Nephron (organoid): ENCODE results near the gene KCNN1.
"Not testable (repeated sequence)": the region's sequence is repeated elsewhere in the genome, so short reads cannot be mapped to it uniquely, and the experiment has no call there.

Experiments
- H3K27ac Mint-ChIP-seq, 3 experiments: 2 replicates each; pipeline ENCODE4 v1.8.0; 2020; ENCODE audit warnings: mixed read lengths in 3 of 3, mild to moderate bottlenecking in 2 of 3, moderate library complexity in 1 of 3
- H3K27me3 Mint-ChIP-seq: 2 replicates; pipeline ENCODE4 v1.8.0; 2021; ENCODE audit warnings: low read depth, mild to moderate bottlenecking, moderate library complexity, mixed read lengths
- H3K36me3 Mint-ChIP-seq: 2 replicates; pipeline ENCODE4 v1.8.0; 2020; ENCODE audit warnings: low read depth, mixed read lengths
- H3K4me1 Mint-ChIP-seq: 2 replicates; pipeline ENCODE4 v1.8.0; 2020; ENCODE audit warnings: mixed read lengths
- H3K4me3 Mint-ChIP-seq, 3 experiments: 2 replicates each; pipeline ENCODE4 v1.8.0; 2020; ENCODE audit warnings: mild to moderate bottlenecking in 3 of 3, mixed read lengths in 3 of 3, moderate library complexity in 2 of 3
- H3K9me3 Mint-ChIP-seq: 2 replicates; pipeline ENCODE4 v1.8.0; 2020; ENCODE audit warnings: mixed read lengths
- TF ChIP-seq, protein P1 (sequence below), 3 experiments: fragments of 200-600 bp; sonication (generic); IDR thresholded peaks; one replicate each; pipeline ENCODE4 v1.5.0; 2021; ENCODE audit warnings: antibody characterized with exemption in 3 of 3; ENCODE audit not compliant: unreplicated experiment in 3 of 3

KCNN1 gene

DNA sequence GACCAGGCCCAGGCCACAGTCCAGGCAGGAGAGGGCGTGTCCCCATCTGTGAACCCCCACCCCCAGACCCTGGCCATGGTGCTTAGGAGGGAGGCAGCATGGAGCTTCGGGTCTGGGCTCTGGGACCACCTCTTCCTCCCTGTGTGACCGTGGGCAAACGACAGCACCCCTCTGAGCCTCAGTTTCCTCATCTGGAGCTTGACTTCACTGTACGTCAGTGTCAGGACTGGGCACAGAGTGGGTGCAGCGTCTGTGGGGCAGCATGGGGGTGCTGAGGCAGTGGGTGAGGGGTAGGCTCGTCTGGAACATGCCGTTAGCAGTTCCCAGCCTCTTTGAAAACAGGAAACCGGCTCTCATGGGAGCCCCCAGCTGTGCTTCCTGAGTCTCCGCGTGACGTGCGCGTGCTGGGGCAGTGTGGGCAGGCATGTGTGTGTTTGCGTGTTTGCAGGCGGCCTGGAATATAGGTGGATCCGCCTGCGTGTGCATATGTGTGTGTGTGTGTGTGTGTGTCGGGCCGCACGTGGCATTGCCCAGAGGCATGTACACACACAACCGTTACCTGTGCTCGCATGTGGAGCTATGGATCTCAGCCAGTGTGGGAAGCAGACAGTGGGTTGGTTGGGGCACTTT lies 56.8 kb downstream of the KCNN1 start:
- TF ChIP-seq, protein P1, sequence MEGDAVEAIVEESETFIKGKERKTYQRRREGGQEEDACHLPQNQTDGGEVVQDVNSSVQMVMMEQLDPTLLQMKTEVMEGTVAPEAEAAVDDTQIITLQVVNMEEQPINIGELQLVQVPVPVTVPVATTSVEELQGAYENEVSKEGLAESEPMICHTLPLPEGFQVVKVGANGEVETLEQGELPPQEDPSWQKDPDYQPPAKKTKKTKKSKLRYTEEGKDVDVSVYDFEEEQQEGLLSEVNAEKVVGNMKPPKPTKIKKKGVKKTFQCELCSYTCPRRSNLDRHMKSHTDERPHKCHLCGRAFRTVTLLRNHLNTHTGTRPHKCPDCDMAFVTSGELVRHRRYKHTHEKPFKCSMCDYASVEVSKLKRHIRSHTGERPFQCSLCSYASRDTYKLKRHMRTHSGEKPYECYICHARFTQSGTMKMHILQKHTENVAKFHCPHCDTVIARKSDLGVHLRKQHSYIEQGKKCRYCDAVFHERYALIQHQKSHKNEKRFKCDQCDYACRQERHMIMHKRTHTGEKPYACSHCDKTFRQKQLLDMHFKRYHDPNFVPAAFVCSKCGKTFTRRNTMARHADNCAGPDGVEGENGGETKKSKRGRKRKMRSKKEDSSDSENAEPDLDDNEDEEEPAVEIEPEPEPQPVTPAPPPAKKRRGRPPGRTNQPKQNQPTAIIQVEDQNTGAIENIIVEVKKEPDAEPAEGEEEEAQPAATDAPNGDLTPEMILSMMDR (IDR thresholded peaks at IDR 0.05; ENCODE audit: unreplicated experiment in 3 of 3), result no peak
- no peak overlapping the region for H3K27ac Mint-ChIP-seq
- peaks cover 6% of the 10 kb centered on the region for H3K4me1 Mint-ChIP-seq
- no peaks in the 10 kb centered on the region for H3K9me3 Mint-ChIP-seq
- no peak overlapping the region for H3K4me3 Mint-ChIP-seq
- H3K36me3 Mint-ChIP-seq, result no peaks in the 10 kb centered on the region
- peaks cover 14% of the 10 kb centered on the region for H3K27me3 Mint-ChIP-seq

DNA sequence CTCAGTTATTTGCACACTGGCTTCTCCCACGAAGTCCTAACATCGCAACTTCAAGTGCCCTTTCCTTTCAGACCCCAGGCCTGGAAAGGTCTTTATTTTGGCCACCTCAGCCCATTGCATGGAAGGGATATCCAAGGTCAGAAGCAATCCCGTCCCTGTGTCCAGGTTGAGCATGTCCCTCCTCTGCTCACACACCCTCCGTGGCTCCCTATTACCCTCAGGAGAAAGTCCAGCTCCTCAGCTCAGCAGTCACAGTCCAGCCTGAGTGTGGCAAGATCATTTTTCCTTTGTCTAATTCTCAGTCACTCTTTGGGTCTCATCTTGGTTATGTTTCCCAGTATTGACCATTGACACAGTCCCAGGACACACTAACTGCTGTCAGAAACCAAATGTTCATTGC lies 60.2 kb downstream of the KCNN1 start:
- H3K9me3 Mint-ChIP-seq, result no peaks in the 10 kb centered on the region
- H3K4me1 Mint-ChIP-seq, result peaks cover 4% of the 10 kb centered on the region
- no peaks in the 10 kb centered on the region for H3K36me3 Mint-ChIP-seq
- H3K27ac Mint-ChIP-seq, result no peak overlapping the region
- TF ChIP-seq, protein P1 (IDR thresholded peaks at IDR 0.05; ENCODE audit: unreplicated experiment in 3 of 3), result no peak
- peaks cover 15% of the 10 kb centered on the region for H3K27me3 Mint-ChIP-seq
- H3K4me3 Mint-ChIP-seq, result no peak overlapping the region

DNA sequence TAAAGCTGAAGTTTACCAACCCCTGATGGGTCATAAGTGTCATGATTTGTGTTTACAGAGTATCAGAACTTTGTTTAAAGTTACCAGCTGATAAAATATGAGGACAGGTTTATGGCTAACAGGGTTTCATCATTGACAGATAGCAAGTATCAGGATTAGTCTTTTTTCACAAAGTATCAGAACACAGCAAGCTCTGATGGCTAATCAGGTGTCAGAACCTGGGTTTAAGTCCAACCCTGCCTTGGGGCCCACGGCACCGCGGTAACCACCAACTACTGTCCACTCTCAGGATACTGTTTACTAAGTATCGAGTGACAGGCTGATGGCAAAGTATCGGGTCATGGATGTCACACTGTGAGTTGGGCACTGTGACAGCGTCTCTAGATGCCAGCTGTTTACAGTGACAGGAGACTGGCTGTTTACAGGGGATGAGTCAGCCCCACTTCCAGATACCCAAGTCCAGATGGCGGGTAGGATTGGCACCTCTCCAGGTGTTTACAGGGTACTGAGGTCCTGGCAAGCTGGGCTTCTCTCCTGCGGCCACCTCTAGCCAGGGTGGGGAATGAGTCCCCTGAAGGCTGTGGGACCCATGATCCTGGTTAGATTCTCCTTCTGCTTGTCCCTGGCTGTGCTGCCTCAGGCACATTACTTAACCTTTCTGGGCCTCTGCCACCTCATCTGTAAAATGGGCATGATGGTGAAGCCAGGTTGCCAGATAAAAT lies 62.9 kb downstream of the KCNN1 start:
- Mint-ChIP-seq H3K27me3 (peaks cover 17% of the 10 kb centered on the region), H3K36me3 (no peaks in the 10 kb centered on the region), H3K27ac (no peak overlapping the region), H3K9me3 (no peaks in the 10 kb centered on the region), H3K4me1 (no peaks in the 10 kb centered on the region), H3K4me3 (no peak overlapping the region)
- TF ChIP-seq, protein P1 (IDR thresholded peaks at IDR 0.05; ENCODE audit: unreplicated experiment in 3 of 3), result no peak

DNA sequence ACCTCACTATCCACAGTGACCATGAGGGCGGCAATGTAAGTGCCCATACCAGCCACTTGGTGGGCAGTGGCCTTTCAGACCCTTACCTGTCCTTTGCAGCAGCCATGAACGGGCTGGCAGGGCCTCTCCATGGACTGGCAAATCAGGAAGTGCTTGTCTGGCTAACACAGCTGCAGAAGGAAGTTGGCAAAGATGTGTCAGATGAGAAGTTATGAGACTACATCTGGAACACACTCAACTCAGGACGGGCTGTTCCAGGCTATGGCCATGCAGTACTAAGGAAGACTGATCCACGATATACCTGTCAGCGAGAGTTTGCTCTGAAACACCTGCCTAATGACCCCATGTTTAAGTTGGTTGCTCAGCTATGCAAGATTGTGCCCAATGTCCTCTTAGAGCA lies 64.5 kb downstream of the KCNN1 start:
- not testable (repeated sequence) for H3K4me1 Mint-ChIP-seq, H3K27ac Mint-ChIP-seq, H3K9me3 Mint-ChIP-seq, H3K36me3 Mint-ChIP-seq, H3K4me3 Mint-ChIP-seq
- H3K27me3 Mint-ChIP-seq, result peaks cover 17% of the 10 kb centered on the region

DNA sequence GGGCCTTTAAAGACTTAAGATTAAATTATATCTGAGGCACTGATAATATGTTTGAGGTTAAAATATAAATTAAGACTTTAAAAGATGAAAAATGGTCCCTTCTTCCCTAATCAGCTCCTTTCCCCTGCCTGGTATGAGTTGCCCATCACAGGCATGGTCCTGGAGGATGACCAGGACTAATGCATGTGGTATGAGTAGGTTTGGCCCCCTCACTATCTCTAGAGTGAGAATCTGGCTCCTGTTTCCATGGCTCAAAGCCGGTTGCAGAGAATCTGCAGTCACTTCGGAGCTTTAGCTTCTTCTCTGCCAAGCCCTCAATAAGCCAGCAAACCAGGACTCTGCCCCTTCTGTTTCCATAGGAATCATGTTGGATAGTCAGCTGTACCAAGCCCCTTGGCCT lies 65.2 kb downstream of the KCNN1 start:
- H3K4me3 Mint-ChIP-seq, H3K36me3 Mint-ChIP-seq: not testable (repeated sequence)

DNA sequence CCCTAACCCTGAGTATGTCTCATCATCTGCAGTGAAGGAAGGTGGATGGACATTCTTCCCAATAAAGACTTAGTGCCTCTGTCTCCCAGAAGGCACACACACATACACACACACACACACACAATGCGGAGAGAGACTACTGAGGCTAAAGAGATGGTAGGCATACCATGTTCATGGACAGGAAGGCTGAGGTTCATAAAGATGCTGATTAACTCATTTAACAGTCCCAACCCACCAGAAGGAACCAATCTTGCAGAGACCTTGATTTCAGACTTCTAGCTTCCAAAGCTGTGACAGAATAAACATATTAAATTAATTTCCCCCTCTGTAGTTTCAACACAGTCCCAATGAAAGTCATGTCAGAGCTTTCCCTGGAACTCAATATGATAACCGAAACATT lies 74.1 kb downstream of the KCNN1 start:
- Mint-ChIP-seq H3K4me3 (no peak overlapping the region), H3K27ac (no peak overlapping the region), H3K36me3 (no peaks in the 10 kb centered on the region), H3K4me1 (peaks cover 4% of the 10 kb centered on the region), H3K9me3 (peaks cover 3% of the 10 kb centered on the region), H3K27me3 (peaks cover 5% of the 10 kb centered on the region)
- TF ChIP-seq, protein P1 (IDR thresholded peaks at IDR 0.05; ENCODE audit: unreplicated experiment in 3 of 3), result no peak

More for the DNA sequence above, 65.2 kb downstream of the KCNN1 start:
- not testable (repeated sequence) for H3K27ac Mint-ChIP-seq, H3K9me3 Mint-ChIP-seq, H3K4me1 Mint-ChIP-seq
- peaks cover 16% of the 10 kb centered on the region for H3K27me3 Mint-ChIP-seq

DNA sequence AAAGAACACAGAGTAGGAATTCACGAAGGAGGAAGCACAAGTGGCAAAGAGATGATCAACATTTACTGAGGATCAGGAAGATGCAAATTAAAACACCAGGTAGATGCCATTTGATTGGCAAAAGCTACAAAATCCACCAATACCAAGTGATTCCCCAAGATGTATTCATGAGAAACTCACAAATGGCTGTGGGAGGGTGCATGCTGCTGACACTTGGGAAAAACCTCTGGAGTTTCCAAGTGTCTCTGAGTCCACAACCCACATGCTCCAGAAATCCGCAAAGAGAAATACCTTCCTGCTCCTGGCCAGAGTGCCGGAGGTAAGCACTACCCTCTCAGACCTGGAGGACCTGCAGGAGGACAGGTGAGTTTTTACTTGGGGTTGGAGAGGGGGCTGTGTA lies 76.8 kb downstream of the KCNN1 start:
- TF ChIP-seq, protein P1 (IDR thresholded peaks at IDR 0.05; ENCODE audit: unreplicated experiment in 3 of 3), result no peak
- Mint-ChIP-seq H3K36me3 (no peaks in the 10 kb centered on the region), H3K27ac (no peak overlapping the region), H3K4me3 (no peak overlapping the region), H3K27me3 (peaks cover 5% of the 10 kb centered on the region), H3K4me1 (peaks cover 4% of the 10 kb centered on the region), H3K9me3 (peaks cover 3% of the 10 kb centered on the region)
